GM04504 (cell line): ENCODE measurements around the gene MANEAL.

Source experiments
- DNase-seq: peaks from one replicate; pipeline ENCODE4 v3.0.0-alpha.2; 2012; ENCODE audit warnings: low read depth

Gene MANEAL

DNA sequence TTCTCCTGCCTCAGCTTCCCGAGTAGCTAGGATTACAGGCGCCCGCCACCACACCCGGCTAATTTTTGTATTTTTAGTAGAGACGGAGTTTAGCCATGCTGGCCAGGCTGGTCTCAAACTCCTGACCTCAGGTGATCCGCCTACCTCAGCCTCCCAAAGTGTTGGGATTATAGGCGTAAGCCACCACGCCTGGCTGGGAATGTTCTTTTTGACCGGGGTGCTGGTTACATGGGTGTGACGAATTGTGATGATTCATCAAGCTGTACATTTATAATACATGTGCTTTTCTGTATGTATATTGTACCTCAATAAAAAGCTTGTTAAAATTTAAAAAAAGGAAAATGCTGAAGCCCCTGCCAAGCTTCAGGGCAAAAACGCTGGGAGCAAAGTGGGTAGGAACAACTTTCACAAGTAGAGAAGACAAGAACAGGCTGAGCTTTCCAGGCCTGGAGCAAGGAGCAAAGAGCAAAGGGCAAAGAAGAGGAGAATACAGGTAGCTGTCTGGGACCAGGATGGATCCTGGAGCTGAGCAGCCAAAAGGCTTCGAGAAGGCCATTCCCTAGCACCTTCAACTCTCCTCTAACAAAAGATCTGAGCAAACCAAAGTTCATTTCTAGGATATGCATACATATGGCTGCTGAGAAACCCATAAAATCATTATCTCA lies 34.9 kb downstream of the MANEAL start:
- DNase-seq, result no peak

DNA sequence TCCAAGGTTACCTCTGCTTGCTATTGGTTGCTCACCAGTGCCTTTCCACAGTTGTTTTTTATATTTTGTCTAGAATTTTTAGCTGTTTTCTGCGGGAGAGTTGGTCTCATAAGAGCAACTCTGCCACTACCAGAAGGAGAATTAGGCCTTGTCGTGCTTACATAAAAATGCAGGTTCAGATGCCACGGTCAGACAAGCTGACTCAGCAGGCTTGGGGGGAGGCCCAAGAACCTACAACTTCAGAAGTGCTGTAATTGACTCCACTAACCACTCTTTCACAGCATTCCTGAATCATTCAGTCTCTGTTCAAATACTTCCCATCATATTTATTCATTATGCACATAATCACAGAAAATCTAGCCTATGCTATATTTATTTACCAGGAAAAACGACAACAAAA lies 37.5 kb downstream of the MANEAL start:
- no peak for DNase-seq

- DNase-seq, result no peak
Observed at GRCh38 chr1:37831809-37832208, 38.2 kb downstream of the MANEAL start.

DNA sequence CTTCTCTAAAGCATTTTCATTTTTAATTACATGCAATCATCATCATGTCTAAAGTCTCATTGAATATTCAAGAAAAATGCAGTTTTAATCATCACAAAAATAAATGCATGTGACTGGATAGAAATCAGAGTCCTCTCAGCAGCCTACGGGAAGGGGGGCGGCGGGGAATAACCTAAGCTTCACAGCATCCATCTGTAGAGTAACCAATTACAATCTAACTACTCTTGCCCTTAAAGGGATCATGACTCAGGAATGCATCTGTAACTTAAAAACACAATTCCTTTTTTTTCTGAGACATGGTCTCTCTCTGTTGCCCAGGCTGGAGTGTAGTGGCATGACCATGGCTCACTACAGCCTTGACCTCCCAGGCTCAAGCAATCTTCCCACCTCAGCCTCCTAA lies 43.1 kb downstream of the MANEAL start:
- DNase-seq, result no peak

- DNase-seq, result no peak
Observed at GRCh38 chr1:37839676-37840075, 46.0 kb downstream of the MANEAL start.

DNA sequence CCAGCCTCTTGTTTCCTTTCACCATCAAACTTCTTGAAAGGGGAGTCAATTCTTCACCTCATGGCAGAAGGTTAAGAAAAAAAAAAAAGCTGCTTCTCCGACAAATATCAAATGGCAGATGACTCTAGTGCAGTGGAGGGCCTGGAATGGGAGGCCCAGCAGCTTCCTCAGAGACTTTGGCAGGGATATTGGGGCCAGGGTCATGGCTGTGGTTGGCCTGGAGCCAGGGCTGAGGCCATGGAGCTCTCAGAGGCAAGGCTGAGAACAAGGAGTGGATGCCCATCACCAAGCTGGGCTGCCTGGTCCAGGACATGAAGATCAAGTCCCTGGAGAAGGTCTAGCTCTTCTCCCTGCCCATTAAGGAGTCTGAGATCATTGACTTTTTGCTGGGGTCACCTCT lies 47.1 kb downstream of the MANEAL start:
- DNase-seq, result no peak

DNA sequence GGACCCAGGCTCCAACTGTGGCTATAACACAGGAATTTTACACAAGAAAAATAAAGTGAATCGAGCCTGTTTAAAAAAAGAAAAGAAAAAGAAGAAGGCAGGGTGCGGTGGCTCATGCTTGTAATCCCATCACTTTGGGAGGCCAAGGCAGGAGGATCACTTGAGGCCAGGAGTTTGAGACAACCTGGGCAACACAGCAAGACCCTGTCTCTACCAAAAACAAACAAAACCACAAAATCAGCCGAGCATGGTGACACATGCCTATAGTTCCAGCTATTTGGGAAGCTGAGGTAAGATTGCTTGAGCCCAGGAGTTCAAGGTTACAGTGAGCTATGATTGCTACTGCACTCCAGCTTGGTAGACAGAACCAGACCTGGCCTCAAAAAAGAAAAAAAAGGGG lies 48.0 kb downstream of the MANEAL start:
- DNase-seq, result no peak

- DNase-seq, result no peak
Observed at GRCh38 chr1:37844536-37844935, 50.9 kb downstream of the MANEAL start.

DNA sequence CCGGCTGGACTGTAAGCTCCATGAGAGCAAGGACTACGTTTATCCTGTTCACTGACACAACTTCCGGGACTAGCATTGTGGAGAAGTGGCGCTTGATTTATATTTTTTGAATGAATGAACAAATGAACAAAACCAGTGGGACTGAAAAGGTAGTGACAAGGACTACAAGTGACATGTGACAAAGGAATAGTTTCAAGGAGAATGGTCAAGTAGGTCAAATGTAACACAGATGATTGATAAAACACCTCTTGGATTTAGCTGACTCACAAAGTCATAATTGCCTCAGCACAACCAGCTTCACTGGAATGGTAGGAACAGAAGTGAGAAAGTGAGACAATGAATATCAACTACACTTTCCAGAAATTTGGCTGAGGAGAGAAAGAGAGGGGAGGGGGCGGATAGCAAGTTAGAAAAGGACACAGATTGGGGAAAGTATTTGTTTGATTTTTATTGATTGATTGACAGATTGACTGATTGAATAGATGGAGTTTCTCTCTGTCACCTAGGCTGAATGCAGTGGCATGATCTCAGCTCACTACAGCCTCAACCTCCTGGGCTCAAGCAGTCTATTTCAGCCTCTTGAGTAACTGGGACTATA lies 51.5 kb downstream of the MANEAL start:
- no peak for DNase-seq

DNA sequence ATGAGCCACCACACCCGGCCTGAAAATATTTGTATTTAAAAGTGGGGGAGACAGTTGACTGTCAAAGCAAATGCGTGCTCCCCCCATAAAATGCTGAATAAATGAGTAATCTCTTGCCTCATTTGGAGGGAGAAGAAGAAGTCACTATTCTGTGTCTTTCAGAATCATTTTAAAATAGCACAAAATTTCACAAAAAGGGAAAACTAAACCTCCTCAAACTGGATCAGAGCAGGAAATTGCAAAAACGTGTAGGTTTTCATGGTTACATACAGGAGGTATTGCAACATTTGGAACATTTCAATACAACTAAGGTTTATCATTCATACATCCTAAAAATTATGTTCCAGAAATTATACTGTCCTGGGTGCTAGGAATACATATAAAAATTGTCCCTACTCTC lies 52.1 kb downstream of the MANEAL start:
- DNase-seq, result no peak

DNA sequence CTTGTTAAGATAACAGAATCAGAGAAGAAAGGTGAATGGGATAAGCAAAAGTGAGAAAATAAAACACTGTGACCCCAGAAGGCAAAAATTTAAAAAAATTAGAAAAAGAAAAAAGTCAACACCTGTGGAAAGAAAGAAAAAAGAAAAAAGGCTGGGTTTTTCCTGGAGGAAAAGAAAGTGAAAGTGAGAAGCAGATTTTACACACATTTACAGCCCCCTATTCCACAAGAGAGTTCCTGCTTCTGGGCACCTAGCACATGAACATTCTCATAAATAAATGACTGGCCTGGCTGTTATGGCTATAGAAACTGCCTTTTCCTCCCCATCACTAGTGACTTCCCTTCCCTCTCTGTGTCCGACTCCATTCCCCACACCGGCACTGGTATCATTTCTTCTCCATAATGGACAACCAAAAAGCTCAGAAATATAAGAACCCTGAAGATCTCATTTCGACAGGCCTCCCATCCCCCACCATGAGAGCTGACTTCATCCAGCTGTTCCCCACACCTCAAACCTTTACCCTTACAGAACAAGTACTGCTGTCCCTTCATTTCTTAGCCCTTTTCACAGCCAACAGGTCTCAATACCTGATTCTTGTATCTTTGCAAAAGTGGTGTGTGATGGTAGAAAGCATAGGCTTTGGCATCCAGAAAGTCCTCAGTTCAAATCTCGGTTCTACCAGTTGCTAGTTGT lies 53.1 kb downstream of the MANEAL start:
- no peak for DNase-seq

- no peak for DNase-seq
Observed at GRCh38 chr1:37849480-37849879, 55.8 kb downstream of the MANEAL start.

DNA sequence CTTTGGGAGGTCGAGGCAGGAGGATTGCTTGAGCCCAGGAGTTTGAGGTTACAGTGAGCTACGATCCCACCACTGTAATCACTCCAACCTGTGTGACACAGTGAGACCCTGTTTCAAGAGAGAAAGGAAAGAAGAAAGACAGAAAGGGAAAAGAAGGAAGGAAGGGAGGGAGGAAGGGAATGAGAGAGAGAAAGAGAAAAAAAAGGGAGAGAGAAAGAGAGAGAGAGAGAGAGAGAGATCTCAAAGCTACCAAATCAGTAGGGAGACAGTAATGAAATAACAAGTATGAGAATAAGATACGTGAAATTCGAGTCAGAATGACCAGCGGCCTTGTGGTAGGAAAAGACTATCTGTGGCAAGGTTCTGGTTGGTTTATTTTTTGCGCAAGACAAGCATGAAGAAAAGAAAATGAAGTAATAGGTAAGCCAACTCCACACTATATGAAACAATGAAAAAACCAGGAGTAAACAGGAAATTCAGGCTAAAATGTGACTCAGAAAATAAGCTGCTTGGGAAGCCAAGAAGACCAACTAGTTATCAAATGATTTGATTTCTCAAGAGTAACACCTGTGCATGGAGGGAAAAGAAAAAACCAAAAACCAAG lies 56.8 kb downstream of the MANEAL start:
- no peak for DNase-seq
